IMR-90 (cell line): ENCODE measurements around the gene NPAS1. TPM values are rescaled to one million over a fixed set of nuclear protein-coding genes. Genes with fewer than 3 reads are reported as not detected.
A peak's percentile ranks its signal among the peaks of the same experiment; 100 is the strongest.

Source experiments
- ATAC-seq: fragments of 200-7000 bp; cut with Tn5 transposase; 2 replicates; pipeline ENCODE4 v1.9.1; 2020; ENCODE audit warnings: low read depth, mild to moderate bottlenecking, moderate library complexity
- BruUV-seq: library from RNA; stranded (reverse); fragments of 400-500 nt; replicated peaks from 2 replicates; lab custom pipeline; 2021; lab: Mats Ljungman, UMichigan
- CTCF ChIA-PET: fragments of 300-600 bp; formaldehyde crosslinking; extraction: SDS; loops from one replicate; lab custom pipeline; 2021; ENCODE audit warnings: antibody characterized with exemption; lab: Yijun Ruan, JAX
- POLR2A ChIA-PET: fragments of 300-600 bp; sonication (Branson Sonifier 250); formaldehyde crosslinking; loops from one replicate; lab custom pipeline; 2022; ENCODE audit warnings: antibody characterized with exemption; ENCODE audit not compliant: unreplicated experiment; lab: Charles Lee
- DNase-seq: peaks from one replicate; pipeline ENCODE4 v3.0.0; 2013
- H2AFZ ChIP-seq: replicated peaks from 2 replicates; pipeline ENCODE3; 2013; ENCODE audit warnings: low read length, mild to moderate bottlenecking; ENCODE audit not compliant: poor library complexity
- H2AK5ac ChIP-seq: 2 replicates; pipeline ENCODE4 v1.6.1; 2013; ENCODE audit warnings: low read depth, low read length, inconsistent platforms
- H2AK9ac ChIP-seq: replicated peaks from 2 replicates; pipeline ENCODE3; 2013; ENCODE audit warnings: mild to moderate bottlenecking, low read depth, low read length, moderate library complexity; ENCODE audit not compliant: poor library complexity
- H2BK120ac ChIP-seq: 2 replicates; pipeline ENCODE4 v1.6.1; 2013; ENCODE audit warnings: low read depth, low read length, inconsistent platforms
- H2BK15ac ChIP-seq: 3 replicates; pipeline ENCODE4 v1.6.1; 2013; ENCODE audit warnings: low read depth, low read length, inconsistent platforms
- H2BK20ac ChIP-seq: 2 replicates; pipeline ENCODE4 v1.6.1; 2013; ENCODE audit warnings: low read depth, mild to moderate bottlenecking, inconsistent platforms, low read length, moderate library complexity
- H2BK5ac ChIP-seq: 2 replicates; pipeline ENCODE4 v1.6.1; 2013; ENCODE audit warnings: mild to moderate bottlenecking, low read depth, low read length, inconsistent platforms; ENCODE audit not compliant: poor library complexity, severe bottlenecking
- H3K14ac ChIP-seq: replicated peaks from 2 replicates; pipeline ENCODE4 v1.6.1; 2013; ENCODE audit warnings: low read depth, low read length, inconsistent platforms
- H3K18ac ChIP-seq: 2 replicates; pipeline ENCODE4 v1.6.1; 2013; ENCODE audit warnings: low read depth, low read length, control low read depth
- H3K23ac ChIP-seq: 2 replicates; pipeline ENCODE4 v1.6.1; 2013; ENCODE audit warnings: low read depth, low read length, inconsistent platforms
- H3K27ac ChIP-seq: 2 replicates; pipeline ENCODE4 v1.5.1; 2013; ENCODE audit warnings: mild to moderate bottlenecking, control low read depth, low read length; ENCODE audit not compliant: insufficient read depth
- H3K27me3 ChIP-seq: 2 replicates; pipeline ENCODE4 v1.6.1; 2013; ENCODE audit warnings: low read length; ENCODE audit not compliant: control insufficient read depth, insufficient read depth
- H3K36me3 ChIP-seq: 2 replicates; pipeline ENCODE4 v1.6.1; 2013; ENCODE audit warnings: low read length, mixed read lengths; ENCODE audit not compliant: control insufficient read depth, insufficient read depth
- H3K4ac ChIP-seq: 2 replicates; pipeline ENCODE4 v1.6.1; 2013; ENCODE audit warnings: low read depth, low read length, inconsistent platforms
- H3K4me1 ChIP-seq: 2 replicates; pipeline ENCODE4 v1.6.1; 2013; ENCODE audit warnings: low read length, mixed read lengths; ENCODE audit not compliant: control insufficient read depth, insufficient read depth
- H3K4me2 ChIP-seq: 2 replicates; pipeline ENCODE4 v1.6.1; 2013; ENCODE audit warnings: low read depth, mild to moderate bottlenecking, control low read depth, low read length, moderate library complexity
- H3K4me3 ChIP-seq: 2 replicates; pipeline ENCODE4 v1.5.1; 2013; ENCODE audit warnings: low read depth, mild to moderate bottlenecking, control low read depth, low read length, moderate library complexity; ENCODE audit not compliant: insufficient read depth
- H3K56ac ChIP-seq: 2 replicates; pipeline ENCODE4 v1.6.1; 2013; ENCODE audit warnings: low read length, inconsistent platforms; ENCODE audit not compliant: insufficient read depth; ENCODE audit errors: extremely low read depth
- H3K79me1 ChIP-seq, 2 experiments: 2 replicates each; pipeline ENCODE4 v1.6.1; 2013; ENCODE audit warnings: low read length in 2 of 2, inconsistent platforms in 1 of 2, low read depth in 1 of 2
- H3K9ac ChIP-seq: 2 replicates; pipeline ENCODE4 v1.6.1; 2013; ENCODE audit warnings: low read depth, low read length, control low read depth
- H3K9me1 ChIP-seq: 2 replicates; pipeline ENCODE4 v1.6.1; 2013; ENCODE audit warnings: low read length, inconsistent platforms; ENCODE audit not compliant: insufficient read depth
- H3K9me3 ChIP-seq: 2 replicates; pipeline ENCODE4 v1.6.1; 2013; ENCODE audit warnings: low read length; ENCODE audit not compliant: control insufficient read depth, insufficient read depth
- H4K20me1 ChIP-seq: 2 replicates; pipeline ENCODE4 v1.6.1; 2013; ENCODE audit warnings: low read length, inconsistent platforms; ENCODE audit not compliant: insufficient read depth
- H4K5ac ChIP-seq: 2 replicates; pipeline ENCODE4 v1.6.1; 2013; ENCODE audit warnings: mild to moderate bottlenecking, low read depth, low read length, control low read depth
- H4K8ac ChIP-seq, 2 experiments: 2 replicates each; pipeline ENCODE4 v1.6.1; 2013; ENCODE audit warnings: low read depth in 2 of 2, low read length in 2 of 2, control low read depth in 1 of 2, inconsistent platforms in 1 of 2
- H4K91ac ChIP-seq: 2 replicates; pipeline ENCODE4 v1.6.1; 2013; ENCODE audit warnings: low read depth, low read length, inconsistent platforms; ENCODE audit not compliant: insufficient read depth
- CHD1 ChIP-seq: IDR thresholded peaks from 2 replicates; pipeline ENCODE4 v1.6.1; 2012; ENCODE audit warnings: low read depth, low read length, improper control_type of control experiment
- FOS ChIP-seq: fragments of 150-350 bp; IDR thresholded peaks from 2 replicates; pipeline ENCODE4 v1.6.1; 2016; ENCODE audit warnings: low read depth, low read length
- MAZ ChIP-seq: IDR thresholded peaks from 2 replicates; pipeline ENCODE4 v1.6.1; 2012; ENCODE audit warnings: low read depth, mild to moderate bottlenecking, low read length, improper control_type of control experiment, moderate library complexity, borderline replicate concordance
- NFE2L2 ChIP-seq: fragments of 150-350 bp; IDR thresholded peaks from 2 replicates; pipeline ENCODE4 v1.6.1; 2016; ENCODE audit warnings: low read depth, mild to moderate bottlenecking, low read length
- whole genome bisulfite sequencing, 2 experiments: methylation state at CpG; one replicate each; pipeline versions ENCODE4 v1.1.5 to v1.1.7; 2013; ENCODE audit warnings: missing lambda C conversion rate in 2 of 2; ENCODE audit not compliant: insufficient read length in 1 of 2; ENCODE audit errors: extremely low coverage in 2 of 2; 5-methylcytosine and 5-hydroxymethylcytosine counted together
- dilution Hi-C: fragments of 300-500 bp; cut with HindIII; formaldehyde crosslinking; loops from one replicate; pipeline ENCODE4 v1.14.3; 2018; ENCODE audit warnings: low sequenced_read_pairs; ENCODE audit not compliant: unreplicated experiment
- in situ Hi-C: fragments of 300-500 bp; cut with MboI; formaldehyde crosslinking; loops from 3 replicates; pipeline ENCODE4 v1.14.3; 2019; ENCODE audit warnings: low sequenced_read_pairs, inconsistent platforms, mixed read lengths
- intact Hi-C: fragments of 100-400 bp; cut with micrococcal nuclease; formaldehyde crosslinking; loops from 2 replicates; pipeline ENCODE4 v1.10.0; 2022
- polyA plus RNA-seq, 3 experiments: library from polyadenylated mRNA; depleted of rRNA; stranded (reverse); fragments of >200 nt; gene quantifications; 2 replicates each; pipeline ENCODE4 v1.2.3, GENCODE V29; 2012; ENCODE audit warnings: low replicate concordance in 1 of 3
- total RNA-seq: library from RNA; depleted of rRNA; stranded (reverse); fragments of >200 nt; gene quantifications from 2 replicates; pipeline ENCODE4 v1.2.3, GENCODE V29; 2012
- TF ChIP-seq, protein P1 (sequence below): conservative IDR thresholded peaks from 2 replicates; pipeline ENCODE4 v1.5.1; 2012; ENCODE audit warnings: mild to moderate bottlenecking, low read depth, low read length, improper control_type of control experiment

The NPAS1 gene
- total and polyA plus RNA-seq, 2 of the 4 experiments (the other 2 are of a cell fraction): 0.36 to 5.7 TPM

GRCh38 chr19:47020992-47021496, 1.4 kb downstream of the NPAS1 start:
- Histone ChIP-seq H3K18ac (no peak overlapping the region), H2AFZ (peak overlapping the region; percentile 77), H3K9me3 (no peaks in the 10 kb centered on the region), H3K23ac (no peak overlapping the region), H2AK5ac (no peak overlapping the region; the same call in 1 of the 2 replicates), H2AK9ac (no peak overlapping the region), H3K14ac (no peak overlapping the region), H3K9me1 (no peaks in the 10 kb centered on the region), H2BK120ac (no peak overlapping the region), H3K4me2 (peak overlapping the region; percentile 76), H3K27me3 (peaks cover 47% of the 10 kb centered on the region), H2BK20ac (no peak overlapping the region), H2BK15ac (no peak overlapping the region), H4K20me1 (peaks cover 6% of the 10 kb centered on the region; the same call in 1 of the 2 replicates), H3K56ac (no peak overlapping the region), H3K4me3 (peak overlapping the region; percentile 36), H3K9ac (no peak overlapping the region), H3K27ac (no peak overlapping the region), H3K4ac (no peak overlapping the region), H2BK5ac (no peak overlapping the region), H3K36me3 (no peaks in the 10 kb centered on the region), H4K8ac (0 out of 4 replicates have a peak overlapping the region, but pooled peaks of 1 of the 2 experiments have one; percentile 40), H4K5ac (no peak overlapping the region), H3K79me1 (no peaks in the 10 kb centered on the region), H3K4me1 (peaks cover 4% of the 10 kb centered on the region; the same call in 1 of the 2 replicates), H4K91ac (no peak overlapping the region)
- TF ChIP-seq MAZ (no peak; the same call in 1 of the 2 replicates), NFE2L2 (no peak), FOS (no peak), CHD1 (no peak)
- TF ChIP-seq, protein P1, sequence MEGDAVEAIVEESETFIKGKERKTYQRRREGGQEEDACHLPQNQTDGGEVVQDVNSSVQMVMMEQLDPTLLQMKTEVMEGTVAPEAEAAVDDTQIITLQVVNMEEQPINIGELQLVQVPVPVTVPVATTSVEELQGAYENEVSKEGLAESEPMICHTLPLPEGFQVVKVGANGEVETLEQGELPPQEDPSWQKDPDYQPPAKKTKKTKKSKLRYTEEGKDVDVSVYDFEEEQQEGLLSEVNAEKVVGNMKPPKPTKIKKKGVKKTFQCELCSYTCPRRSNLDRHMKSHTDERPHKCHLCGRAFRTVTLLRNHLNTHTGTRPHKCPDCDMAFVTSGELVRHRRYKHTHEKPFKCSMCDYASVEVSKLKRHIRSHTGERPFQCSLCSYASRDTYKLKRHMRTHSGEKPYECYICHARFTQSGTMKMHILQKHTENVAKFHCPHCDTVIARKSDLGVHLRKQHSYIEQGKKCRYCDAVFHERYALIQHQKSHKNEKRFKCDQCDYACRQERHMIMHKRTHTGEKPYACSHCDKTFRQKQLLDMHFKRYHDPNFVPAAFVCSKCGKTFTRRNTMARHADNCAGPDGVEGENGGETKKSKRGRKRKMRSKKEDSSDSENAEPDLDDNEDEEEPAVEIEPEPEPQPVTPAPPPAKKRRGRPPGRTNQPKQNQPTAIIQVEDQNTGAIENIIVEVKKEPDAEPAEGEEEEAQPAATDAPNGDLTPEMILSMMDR: no peak
- ChIA-PET POLR2A (no interaction called here), CTCF (interaction anchor here (0.6 to 2.9 kb wide), 3 partner anchors 8 to 30 kb away, joined by 3 to 10 read pairs (median 3); no protein-coding TSS in a partner anchor)
- intact Hi-C loops (no loop called here), in situ Hi-C loops (no loop called here), dilution Hi-C loops (no loop called here)
- WGBS, 2 experiments: 0% methylated on average over 27 of the region's 37 CpGs; no CpG with 5 or more reads in 1 of the 2 experiments
- peak; percentile 19 for ATAC-seq
- no peak for DNase-seq
- BruUV-seq: no TSS peak
